ENCODE data around the gene NSMCE3. TPM values are rescaled to one million over a fixed set of nuclear protein-coding genes. Genes with fewer than 3 reads are reported as not detected.
"Not testable (repeated sequence)": the region's sequence is repeated elsewhere in the genome, so short reads cannot be mapped to it uniquely, and the experiment has no call there.

NSMCE3 gene
- total RNA-seq, 3 donors from 2014 or later = 2.5 to 8.5 (median 3.9) TPM

DNA sequence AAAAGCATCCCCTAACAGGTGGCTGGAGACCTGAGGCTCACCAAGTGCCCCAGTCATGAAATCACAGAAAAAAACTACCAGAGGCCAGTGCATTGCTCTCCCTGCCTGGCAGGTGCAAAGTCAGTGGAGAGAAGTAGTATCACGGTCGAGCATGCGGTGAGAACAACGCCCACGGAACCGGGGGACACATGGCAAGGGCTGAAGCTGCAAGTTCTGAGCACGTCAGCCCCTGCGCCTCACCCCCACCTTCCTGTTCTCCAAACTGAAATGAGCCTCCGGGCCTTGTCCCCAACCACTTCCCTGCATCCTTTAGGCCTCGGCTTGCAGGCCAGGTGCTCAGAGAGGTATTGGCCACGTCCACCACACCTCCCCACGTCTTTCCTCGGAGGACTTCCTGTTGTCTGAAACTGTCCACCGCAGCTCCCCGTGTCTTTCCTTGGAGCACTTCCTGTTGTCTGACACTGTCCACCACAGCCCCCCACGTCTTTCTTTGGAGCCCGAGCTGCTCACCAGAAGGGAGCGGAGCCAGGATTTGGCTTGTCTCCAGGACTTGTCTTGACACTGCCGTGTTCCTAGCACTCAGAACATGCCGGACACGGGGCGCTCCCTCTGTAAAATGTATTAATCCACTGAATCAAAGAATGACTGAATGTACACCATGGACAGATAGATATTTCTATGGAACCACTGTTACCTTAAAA is 43.9 kb downstream of the NSMCE3 start:
- TF ChIP-seq, protein P1, sequence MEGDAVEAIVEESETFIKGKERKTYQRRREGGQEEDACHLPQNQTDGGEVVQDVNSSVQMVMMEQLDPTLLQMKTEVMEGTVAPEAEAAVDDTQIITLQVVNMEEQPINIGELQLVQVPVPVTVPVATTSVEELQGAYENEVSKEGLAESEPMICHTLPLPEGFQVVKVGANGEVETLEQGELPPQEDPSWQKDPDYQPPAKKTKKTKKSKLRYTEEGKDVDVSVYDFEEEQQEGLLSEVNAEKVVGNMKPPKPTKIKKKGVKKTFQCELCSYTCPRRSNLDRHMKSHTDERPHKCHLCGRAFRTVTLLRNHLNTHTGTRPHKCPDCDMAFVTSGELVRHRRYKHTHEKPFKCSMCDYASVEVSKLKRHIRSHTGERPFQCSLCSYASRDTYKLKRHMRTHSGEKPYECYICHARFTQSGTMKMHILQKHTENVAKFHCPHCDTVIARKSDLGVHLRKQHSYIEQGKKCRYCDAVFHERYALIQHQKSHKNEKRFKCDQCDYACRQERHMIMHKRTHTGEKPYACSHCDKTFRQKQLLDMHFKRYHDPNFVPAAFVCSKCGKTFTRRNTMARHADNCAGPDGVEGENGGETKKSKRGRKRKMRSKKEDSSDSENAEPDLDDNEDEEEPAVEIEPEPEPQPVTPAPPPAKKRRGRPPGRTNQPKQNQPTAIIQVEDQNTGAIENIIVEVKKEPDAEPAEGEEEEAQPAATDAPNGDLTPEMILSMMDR (IDR thresholded peaks at IDR 0.05) = no peak
- DNase-seq = peak in 1 of 3 donors; percentile 1

DNA sequence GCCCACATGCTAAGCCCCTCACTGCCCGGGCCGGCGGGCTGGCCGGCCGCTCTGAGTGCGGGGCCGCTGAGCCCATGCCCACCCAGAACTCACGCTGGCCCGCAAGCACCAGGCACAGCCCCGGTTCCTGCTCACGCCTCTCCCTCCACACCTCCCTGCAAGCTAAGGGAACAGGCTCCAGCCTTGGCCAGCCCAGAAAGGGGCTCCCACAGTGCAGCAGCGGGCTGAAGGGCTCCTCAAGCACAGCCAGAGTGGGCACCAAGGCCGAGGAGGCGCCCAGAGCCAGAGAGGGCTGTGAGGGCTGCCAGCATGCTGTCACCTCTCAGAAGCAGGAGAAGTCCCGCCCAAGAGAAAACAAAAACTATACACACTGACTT is 44.6 kb downstream of the NSMCE3 start:
- H3K4me3 ChIP-seq; H3K36me3 ChIP-seq (ENCODE audit: low read depth); ATAC-seq; DNase-seq; intact Hi-C loops (cut with DNase I, micrococcal nuclease); H3K4me1 ChIP-seq (ENCODE audit: low read depth); H3K9me3 ChIP-seq: not testable (repeated sequence)

More for the DNA sequence above, 43.9 kb downstream of the NSMCE3 start:
- Histone ChIP-seq H3K4me3 (no peak overlapping the region), H3K4me1 (ENCODE audit: low read depth) (no peaks in the 10 kb centered on the region), H3K9me3 (no peaks in the 10 kb centered on the region), H3K36me3 (ENCODE audit: low read depth) (no peaks in the 10 kb centered on the region)
- no peak for ATAC-seq
- intact Hi-C loops (cut with DNase I, micrococcal nuclease) = no loop called here

DNA sequence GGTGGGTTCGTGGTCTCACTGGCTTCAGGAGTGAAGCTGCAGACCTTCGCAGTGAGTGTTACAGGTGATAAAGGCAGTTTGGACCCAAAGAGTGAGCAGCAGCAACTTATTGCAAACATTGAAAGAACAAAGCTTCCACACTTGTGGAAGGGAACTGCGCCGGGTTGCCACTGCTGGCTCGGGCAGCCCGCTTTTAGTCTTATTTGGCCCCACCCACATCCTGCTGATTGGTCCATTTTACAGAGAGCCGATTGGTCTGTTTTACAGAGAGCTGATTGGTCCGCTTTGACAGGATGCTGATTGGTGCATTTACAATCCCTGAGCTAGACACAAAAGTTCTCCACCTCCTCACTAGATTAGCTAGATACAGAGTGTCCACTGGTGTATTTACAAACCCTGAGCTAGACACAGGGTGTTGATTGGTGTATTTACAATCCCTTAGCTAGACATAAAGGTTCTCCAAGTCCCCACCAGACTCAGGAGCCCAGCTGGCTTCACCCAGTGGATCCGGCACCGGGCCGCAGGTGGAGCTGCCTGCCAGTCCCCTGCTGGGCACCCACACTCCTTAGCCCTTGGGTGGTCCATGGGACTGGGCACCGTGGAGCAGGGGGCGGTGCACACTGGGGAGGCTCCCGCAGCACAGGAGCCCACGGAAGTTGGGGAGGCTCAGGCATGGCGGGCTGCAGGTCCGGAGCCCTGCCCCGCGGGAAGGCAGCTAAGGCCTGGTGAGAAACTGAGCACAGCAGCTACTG is 45.2 kb downstream of the NSMCE3 start:
- not testable (repeated sequence) for ATAC-seq

DNA sequence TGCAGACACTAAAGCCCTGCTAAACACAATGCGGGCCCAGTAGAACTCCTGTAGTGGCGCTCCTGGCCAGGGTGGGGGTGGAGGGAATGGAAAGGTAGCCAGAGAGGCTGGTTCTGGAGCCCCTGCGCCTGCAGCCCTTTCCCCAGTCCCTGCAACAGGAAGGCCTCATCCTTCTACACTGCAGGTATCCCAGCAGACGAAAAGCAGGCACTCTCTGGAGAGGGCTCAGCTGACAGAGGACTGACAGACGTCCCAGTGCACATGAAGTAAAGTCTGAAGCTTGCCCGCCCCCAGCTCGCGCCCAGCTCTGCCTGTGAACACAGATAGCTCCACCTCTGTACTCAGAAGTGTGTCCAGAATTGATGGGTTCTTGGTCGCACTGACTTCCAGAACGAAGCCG is 46.0 kb downstream of the NSMCE3 start:
- DNase-seq = no peak
- Histone ChIP-seq H3K36me3 (ENCODE audit: low read depth) (no peaks in the 10 kb centered on the region), H3K4me1 (ENCODE audit: low read depth) (no peaks in the 10 kb centered on the region), H3K4me3 (no peak overlapping the region), H3K9me3 (no peaks in the 10 kb centered on the region)
- intact Hi-C loops (cut with DNase I, micrococcal nuclease) = no loop called here
- TF ChIP-seq, protein P1 (IDR thresholded peaks at IDR 0.05) = no peak
- ATAC-seq = no peak

More for the DNA sequence above, 45.2 kb downstream of the NSMCE3 start:
- H3K36me3 ChIP-seq (ENCODE audit: low read depth); H3K4me3 ChIP-seq; intact Hi-C loops (cut with DNase I, micrococcal nuclease); H3K9me3 ChIP-seq; DNase-seq; H3K4me1 ChIP-seq (ENCODE audit: low read depth): not testable (repeated sequence)

DNA sequence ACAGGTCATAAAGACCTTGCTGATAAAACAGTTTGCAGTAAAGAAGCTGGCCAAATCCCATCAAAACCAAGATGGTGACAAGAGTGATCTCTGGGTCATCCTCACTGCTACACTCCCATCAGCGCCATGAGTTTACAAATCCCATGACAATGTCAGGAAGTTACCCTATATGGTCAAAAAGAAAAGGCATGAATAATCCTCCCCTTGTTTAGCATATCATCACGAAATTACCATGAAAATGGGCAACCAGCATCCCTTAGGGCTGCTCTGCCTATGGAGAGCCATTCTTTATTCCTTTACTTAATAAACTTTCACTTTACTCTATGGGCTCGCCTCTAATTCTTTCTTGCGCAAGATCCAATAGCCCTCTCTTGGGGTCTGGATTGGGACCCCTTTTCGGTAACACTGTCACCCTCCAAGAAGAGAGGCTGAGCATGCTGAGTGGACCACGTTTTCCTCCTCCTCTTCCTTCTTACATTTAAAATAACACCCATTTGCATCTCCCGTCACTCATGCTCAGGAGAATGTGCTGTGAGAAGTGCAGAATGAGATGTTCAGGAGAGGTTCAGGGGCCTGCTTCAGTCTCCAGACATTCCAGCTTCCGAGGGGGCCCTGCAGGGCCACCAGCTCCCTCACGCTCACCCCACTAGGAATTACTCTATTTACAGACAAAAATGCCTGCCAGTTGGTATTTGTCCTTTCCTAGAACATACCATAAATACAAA is 47.3 kb downstream of the NSMCE3 start:
- no peak for ATAC-seq
- no peaks in the 10 kb centered on the region for H3K9me3 ChIP-seq
- H3K4me3 ChIP-seq = no peak overlapping the region
- DNase-seq = no peak
- TF ChIP-seq, protein P1 (IDR thresholded peaks at IDR 0.05) = no peak
- no peaks in the 10 kb centered on the region for H3K36me3 ChIP-seq (ENCODE audit: low read depth)
- H3K4me1 ChIP-seq (ENCODE audit: low read depth) = no peaks in the 10 kb centered on the region
- intact Hi-C loops (cut with DNase I, micrococcal nuclease) = no loop called here

DNA sequence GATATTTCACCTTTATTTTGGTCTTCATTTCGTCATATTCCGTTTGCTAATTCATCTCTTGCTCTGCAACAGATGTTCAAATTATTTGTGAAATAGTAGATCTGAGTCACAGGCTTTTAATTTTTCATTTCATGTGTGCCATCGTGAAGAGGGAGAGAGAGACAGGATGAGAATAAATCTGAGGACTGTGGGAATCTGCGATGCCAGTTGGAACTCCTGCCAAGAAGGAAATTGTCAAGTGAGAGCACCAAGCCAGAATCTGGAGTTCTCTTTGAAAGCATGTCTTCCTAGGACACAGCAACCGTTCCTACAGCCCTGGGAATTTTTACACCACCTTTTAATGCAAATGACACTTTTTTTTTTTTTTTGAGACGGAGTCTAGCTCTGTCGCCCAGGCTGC is 48.8 kb downstream of the NSMCE3 start:
- intact Hi-C loops (cut with DNase I, micrococcal nuclease) = no loop called here

More for the DNA sequence above, 48.8 kb downstream of the NSMCE3 start:
- H3K4me1 ChIP-seq (ENCODE audit: low read depth) = no peaks in the 10 kb centered on the region
- H3K36me3 ChIP-seq (ENCODE audit: low read depth) = no peaks in the 10 kb centered on the region
- no peak overlapping the region for H3K4me3 ChIP-seq
- TF ChIP-seq, protein P1 (IDR thresholded peaks at IDR 0.05) = no peak
- H3K9me3 ChIP-seq = no peaks in the 10 kb centered on the region
- ATAC-seq (no peak), DNase-seq (no peak)

Data from mucosa of descending colon (tissue), 3 donors.